K562 treated with DMSO at 1 percent for 24 hours (cell line): ENCODE results near the gene SHF. TPM values are rescaled to one million over a fixed set of nuclear protein-coding genes. Genes with fewer than 3 reads are reported as not detected.

Experiments
- total RNA-seq: library from RNA; unstranded; fragments of 300-600 nt; gene quantifications from 2 replicates; pipeline ENCODE4 v1.2.3, GENCODE V29; 2022; ENCODE audit warnings: low read depth; ENCODE audit not compliant: insufficient read depth

Gene SHF
- 2.6 and 2.8 TPM in 2 replicates for total RNA-seq

GRCh38 chr15:45187894-45188830 is at the start of gene SHF:
Gene SHF (minus strand): TSS chr15:45187966. CDS start chr15:45187951, 15 bp downstream.

GRCh38 chr15:45129651-45130129 is 58.1 kb downstream of the SHF start, which contains the start of the genes DUOX1 and DUOXA1:
Gene DUOX1 (plus strand): TSS chr15:45129994. CDS start chr15:45131967, 1,973 bp downstream.
Gene DUOXA1 (minus strand): TSS chr15:45129879. CDS start chr15:45123014, 6,865 bp downstream.

Other genes starting within 250 kb of the SHF start
- gene TERB2, start 231.3 kb downstream of the SHF start, total RNA-seq: not detected in 2 replicates
- gene SORD, start 164.8 kb downstream of the SHF start, total RNA-seq: 33.1 and 33.2 TPM in 2 replicates
- not detected in 2 replicates for gene DUOX2, start 73.8 kb downstream of the SHF start, total RNA-seq
- gene DUOXA2, start 73.6 kb downstream of the SHF start, total RNA-seq: not detected in 2 replicates
- not detected in 2 replicates for gene DUOXA1, start 58.1 kb downstream of the SHF start, total RNA-seq
- 0.23 and 0.70 TPM in 2 replicates for gene DUOX1, start 58.0 kb downstream of the SHF start, total RNA-seq
- gene SLC28A2, start 64.3 kb upstream of the SHF start, total RNA-seq: not detected in 2 replicates
- gene GATM, start 190.6 kb upstream of the SHF start, total RNA-seq: 1.6 and 2.1 TPM in 2 replicates